IPS-11a (cell line): ENCODE data around the gene TMEM72.

ENCODE experiments used
- H3K4me3 ChIP-seq: one replicate; pipeline ENCODE4 v1.5.1; 2013; ENCODE audit warnings: low read depth, low read length, control low read depth

The TMEM72 gene

DNA sequence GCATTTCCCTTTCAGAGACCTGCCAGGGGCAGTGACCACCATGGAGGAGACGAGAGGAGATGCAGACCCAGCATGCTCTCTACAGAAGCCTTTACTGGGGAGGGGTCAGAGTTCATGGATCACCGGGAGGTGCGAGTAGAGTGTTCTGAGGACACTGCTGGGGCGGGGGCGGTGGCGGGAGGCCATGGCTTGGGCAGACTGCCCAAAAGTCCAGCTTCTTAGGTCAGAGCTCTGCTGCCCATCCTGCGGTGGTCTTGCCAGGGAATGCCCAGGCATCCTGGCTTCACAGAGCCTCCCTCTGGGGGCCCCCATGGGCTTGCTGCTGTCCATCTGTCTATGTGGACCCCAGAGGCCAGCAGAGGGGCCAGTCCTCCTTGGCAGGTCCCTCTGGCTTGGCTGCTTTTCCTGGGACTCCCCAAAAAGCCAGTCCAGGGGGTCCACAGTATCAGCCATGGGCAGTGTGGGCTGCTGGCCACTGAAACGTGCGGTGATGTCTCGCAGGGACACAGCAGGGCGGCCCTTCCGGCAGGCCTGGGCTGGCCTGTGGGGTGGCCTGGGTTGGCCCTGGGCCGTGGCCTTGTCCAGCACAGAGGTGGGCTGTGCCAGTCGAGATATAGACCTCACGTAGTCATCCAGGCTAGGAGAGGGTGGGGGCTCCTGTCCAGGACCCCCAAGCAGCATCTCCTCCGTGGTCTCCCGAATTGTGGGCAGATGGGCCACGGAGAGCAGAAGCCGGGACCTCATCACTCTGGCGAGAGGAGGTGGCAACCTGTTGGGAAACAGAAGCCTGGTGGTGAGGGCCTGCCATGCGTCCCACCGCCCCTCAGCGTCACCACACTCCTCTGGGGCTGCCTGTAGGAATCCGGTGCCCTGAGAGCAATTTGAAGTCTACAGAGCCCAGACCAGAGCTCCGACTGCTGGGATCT, 66.4 kb downstream of the TMEM72 start:
- H3K4me3 ChIP-seq, result no peak overlapping the region

DNA sequence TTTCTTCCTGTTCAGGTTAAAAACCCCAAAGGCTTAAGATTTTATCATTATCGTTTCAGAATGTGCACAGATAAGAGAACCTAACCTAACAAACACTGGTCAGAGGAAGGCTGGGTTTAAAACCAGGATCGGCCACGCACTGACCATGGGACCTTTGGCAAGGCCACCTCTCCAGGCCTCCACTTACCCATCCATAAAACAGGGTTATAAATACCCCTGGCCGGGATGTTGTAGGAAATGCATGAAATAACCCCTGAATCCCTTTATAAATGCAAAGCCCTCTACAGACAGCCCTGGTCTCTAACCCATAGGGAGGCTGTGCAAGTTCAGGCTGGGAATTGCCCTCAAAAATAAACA, 67.1 kb downstream of the TMEM72 start:
- no peak overlapping the region for H3K4me3 ChIP-seq

DNA sequence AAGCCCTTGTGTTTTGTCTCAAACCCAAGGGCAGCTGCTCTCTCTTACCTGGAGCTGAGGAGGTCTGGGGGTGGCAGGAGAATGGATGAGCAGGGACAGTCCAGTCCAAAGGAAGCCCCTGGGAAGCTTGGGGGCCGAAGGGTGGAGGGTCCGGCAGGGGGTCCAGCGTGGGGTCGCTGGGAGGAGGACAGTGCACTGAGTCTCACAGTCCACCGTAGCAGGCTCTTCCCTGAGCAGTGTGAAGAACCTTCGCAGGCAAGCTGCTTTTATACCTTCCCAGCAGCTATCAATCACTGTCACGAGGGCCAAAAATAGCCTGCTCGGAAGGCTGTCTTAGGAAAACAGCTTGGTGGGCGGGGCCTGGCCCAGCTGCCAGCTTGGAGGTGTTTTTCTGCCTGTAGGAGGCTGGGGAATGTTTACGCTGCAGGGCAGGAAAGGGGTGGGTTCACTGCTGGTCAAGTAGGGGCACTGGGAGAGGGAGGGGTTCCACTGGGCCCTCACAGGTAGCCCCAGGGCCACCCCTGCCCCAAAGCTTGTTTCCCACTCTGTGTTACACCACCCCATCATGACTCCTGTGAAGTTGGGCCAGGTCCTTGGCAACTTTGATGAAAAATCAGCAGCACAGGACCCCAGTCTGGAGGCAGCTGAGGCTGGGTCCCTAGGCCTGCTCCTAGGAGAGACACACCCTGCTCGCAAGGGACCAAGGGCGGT, 67.6 kb downstream of the TMEM72 start, which contains the start of gene DEPP1:
Gene DEPP1 (minus strand): TSS at position 240 of the 711 bp plus-strand sequence. CDS start 779 bp downstream, outside the sequence.
- H3K4me3 ChIP-seq, result no peak within 1 kb of the TSS

DNA sequence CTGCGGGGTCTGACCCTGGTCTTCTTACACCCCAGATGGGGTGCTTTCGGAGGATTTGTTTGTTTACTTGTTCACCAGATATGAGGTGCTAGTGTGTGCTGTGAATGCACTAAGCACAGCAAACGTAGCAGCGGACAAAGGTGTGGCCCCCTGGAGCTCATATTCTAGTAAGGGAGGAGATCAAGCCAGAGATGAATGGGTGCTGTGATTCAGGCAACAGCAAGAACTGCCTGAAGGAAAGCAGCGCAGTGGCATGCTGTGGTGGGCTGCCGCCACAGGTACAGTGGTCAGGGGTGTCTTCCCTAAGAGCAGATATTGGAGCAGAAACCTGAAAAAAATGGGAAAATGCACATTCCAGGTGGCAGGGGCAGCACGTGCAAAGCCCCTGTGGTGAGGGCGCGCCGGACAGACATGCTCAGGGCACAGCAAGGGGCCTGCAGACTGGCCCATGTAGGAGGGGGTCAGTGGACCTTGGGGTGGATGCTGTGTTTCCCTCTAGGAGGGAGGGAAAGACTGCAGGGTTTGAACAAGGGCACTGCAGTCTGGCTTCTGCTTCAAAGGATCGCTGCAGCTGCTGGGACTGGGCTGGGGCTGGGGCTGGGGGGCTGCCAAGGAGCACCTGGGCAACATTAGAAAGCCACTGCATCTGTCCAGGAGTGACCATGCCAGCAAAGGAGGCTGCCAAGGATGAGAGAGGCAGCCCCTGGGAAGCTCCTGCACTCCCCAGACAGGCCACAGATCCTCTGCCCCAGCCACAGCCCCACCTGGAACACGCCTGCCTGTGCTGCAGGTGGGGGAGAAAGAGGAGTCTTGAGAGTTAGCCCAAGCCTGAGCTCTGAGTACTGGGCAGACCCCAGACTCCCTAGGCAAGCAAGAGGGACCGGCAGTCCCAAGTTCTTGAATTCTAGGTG, 68.4 kb downstream of the TMEM72 start:
- no peak overlapping the region for H3K4me3 ChIP-seq

DNA sequence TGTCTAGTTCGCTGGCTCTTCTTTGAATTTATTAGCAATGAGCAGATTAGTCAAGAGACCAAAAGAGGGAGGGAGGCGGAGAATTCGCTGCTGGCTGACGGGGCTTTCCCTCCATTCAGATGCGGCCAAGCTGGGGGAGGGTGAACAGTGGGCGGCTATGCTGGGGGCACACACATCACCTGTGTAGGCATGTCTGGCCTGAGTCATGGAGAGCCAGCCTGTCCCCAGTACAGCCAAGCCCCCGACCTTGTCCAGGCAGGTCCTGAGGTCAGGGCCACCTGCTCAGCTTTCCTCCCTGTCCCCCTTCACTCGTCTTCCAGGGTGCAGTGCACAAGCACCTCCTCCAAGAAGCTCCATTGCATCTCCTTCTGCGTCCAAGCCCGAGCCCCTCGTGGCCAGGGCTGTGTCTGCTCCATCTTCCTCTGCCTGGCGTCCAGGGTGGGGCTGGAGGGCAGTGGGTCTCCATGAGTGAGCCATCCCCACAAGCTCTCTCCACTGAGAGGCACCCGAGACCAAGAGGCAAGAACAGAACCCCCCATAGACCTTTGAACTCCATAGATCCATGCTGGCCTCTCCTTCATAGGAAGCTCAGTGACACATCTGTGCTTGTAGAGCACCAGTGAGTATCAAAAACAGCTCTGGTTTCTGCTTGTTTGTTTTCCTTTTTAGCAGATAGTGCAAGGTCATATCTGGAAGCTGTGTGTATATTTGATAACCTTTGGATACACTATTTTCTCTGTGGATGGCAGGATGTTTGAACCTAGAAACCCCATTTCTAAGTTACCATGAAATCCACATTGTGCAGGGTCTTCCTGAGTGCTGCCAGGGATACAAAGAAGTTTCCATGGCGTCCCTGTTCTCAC, 69.4 kb downstream of the TMEM72 start:
- no peak overlapping the region for H3K4me3 ChIP-seq

DNA sequence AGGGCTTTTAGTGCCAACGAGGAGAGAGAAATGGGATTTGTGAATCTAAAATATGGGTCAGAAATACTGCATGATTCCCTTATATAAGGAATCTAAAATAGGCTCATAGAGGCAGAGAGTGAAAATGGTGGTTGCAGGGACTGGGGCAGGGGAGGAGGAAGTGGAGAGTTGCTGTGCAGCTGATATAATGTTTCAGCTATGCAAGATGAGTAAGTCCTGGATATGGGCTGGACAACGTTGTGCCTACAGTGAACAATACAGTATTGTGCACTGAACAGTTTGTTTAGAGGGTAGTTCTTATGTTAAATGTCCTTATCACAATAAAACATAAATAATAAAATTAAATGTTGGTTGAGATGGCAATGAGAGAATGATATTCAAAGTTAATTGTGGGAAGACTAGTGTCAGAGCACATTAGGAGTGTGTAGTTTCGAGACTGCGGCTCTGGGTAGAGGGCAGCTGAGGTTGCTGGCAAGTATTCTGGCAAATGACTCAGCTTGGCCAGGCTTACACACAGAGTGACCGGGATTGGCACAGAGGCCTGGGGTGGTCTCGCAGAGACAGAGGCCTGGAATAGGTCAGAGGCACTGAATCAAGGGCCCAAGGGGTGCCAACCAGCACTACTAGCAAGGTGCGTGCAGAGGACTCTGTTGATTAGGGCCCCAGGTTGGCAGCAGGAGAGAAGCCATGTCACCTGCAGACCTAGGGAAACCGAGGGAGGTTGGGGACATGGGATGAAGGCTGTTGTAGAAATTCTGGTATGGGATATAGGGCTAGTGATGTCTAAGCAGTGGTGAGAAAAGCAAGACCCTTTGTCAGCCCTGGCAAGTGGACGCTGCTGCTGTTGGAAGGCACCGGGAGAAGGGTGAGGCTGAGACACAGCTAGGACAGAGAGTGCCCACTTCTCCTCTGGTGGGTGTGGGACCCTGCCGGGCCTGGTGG, 70.3 kb downstream of the TMEM72 start:
- no peak overlapping the region for H3K4me3 ChIP-seq

DNA sequence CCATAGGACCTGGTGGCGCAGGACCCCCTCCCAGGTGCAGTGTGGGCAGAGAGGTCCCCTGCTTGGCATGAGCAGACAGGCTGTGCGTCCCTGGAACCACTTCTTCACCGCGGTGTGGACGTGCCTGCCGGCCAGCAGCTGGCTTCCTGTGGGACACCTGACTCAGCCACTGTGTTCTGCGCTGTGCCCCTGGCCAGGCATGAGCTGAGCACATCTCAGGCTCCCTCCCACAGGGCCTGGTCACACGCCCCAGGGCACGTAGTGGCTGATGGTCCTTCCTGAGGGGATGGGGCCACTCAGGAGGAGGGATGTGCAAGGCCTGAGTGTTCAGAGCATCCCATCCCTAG, 71.0 kb downstream of the TMEM72 start:
- no peak overlapping the region for H3K4me3 ChIP-seq

DNA sequence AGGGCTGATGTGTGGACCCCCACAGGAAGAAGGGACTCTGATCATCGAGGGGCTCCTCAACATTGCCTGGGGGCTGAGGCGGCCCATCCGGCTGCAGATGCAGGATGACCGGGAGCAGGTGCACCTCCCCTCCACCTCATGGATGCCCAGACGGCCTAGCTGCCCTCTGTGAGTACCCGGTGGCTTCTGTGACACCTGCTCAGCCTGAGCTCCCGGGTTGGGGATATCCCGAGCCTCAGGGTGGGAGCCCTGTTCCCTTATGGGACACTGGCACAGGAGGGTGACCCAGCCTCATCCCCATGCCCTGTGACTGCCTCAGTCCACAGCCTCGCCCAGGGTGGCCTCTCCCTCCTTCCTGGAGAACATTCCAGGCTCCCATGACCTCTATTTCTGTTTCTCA, 71.4 kb downstream of the TMEM72 start:
- no peak overlapping the region for H3K4me3 ChIP-seq

DNA sequence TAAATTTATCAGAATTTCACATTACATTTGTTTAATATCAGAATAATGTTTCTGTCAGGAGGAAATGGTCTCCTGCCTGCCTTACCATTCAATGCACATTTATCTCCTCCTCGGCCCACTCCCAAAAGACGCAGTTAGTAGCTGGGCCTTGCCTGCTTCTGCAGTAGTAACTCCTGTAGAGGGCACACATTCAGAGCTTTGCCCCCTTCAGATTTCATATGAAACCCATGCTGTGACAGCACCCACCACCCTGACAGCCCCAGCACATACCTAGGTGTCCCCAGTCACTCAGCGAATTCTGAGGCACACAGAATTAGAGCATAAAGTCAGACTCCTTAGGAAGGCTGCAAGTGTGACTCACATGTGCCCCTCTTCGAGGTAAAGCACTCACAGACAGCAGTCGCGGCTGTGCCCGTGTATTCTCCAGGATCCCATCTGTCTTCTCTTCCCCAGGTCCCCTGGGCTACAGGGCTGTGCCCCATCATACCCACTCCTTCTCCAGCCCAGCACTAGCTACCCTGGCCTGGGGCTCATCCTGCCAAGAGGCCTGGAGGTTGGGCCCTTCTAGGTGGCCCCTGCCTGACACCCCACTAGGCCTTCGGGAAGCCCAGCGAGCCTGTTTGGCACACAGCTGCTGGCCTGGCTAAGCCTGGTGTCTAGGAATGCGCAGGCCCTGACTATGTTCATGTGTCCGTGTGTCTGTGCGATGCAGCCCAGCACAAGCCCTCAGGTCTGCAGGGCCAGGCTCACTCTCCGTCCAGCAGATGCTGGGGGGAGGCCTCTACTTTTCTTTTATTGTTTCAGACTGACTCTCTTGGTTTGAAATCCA, 72.1 kb downstream of the TMEM72 start:
- H3K4me3 ChIP-seq, result no peak overlapping the region

DNA sequence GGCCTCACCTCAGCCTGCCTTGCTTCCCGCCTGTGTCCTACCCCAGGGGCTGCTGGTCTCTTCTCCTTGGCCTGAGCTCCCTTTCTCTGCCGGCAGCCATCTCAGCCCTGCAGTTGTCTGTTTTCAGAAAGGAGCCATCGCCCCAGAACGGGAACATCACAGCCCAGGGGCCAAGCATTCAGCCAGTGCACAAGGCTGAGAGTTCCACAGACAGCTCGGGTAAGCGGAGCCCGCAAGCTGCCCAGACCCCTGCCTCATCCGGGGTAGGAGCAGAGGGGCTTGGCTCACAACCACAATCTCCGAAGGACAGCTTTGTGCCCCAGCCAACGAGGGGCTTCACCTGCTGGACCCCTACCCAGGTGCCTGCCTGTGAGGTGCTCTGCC, 72.8 kb downstream of the TMEM72 start:
- no peak overlapping the region for H3K4me3 ChIP-seq

DNA sequence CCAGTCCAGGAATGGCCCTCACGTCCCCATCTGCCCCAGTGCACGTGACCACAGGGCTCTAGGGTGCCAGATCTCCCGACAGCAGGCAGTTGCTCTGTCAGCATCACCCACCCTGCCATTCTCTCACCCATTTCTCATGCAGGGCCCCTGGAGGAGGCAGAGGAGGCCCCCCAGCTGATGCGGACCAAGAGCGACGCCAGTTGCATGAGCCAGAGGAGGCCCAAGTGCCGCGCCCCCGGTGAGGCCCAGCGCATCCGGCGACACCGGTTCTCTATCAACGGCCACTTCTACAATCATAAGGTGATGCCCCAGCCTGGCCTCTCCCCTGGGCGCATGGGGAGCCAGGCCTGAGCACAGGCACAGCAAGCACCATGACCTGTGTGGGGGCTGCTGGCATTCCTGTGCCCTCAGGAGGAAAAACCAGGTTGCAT, 73.5 kb downstream of the TMEM72 start:
- no peak overlapping the region for H3K4me3 ChIP-seq

DNA sequence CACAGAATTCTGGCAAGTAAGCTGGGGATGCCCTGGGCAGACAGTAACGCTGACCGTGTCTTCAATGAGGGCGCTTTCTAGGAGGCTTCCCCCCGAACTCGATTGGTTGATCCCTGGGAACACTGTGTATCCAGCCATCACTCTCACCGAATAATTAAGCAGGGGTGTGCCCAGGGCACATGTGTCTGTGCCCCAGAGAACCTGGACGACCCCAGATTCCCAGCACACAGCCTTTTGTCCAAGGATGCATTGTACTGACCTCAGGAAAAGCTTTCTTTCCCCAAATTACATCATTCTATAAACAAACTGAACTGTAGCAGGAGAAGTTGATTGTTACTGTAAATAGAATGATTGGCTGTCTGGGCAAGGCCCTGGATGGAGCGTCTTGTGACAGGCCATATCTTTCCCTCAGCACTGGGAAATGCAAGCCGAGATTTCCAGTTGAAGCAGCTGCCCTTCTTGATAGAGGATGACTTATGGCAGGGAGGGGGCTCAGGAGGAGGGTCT, 74.1 kb downstream of the TMEM72 start:
- H3K4me3 ChIP-seq, result no peak overlapping the region

DNA sequence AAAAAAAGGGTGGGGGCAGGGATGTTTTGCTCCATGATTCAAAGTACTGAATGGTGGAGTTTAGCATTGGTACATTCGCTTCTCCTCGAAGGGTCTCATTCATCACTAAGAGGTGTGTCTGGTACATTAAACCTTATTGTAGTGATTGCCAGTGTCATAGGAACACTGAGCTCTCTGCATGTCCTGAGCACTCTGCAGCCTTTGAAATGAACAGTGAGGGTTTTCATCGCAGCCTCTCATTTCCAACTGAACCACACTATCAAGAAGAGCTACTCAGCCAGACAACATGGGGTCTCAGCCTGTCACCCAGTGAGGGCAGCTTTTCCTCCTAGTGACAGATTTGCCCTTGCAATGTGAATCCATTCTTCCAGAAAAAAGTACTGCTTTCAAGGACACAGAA, 75.0 kb downstream of the TMEM72 start:
- no peak overlapping the region for H3K4me3 ChIP-seq
